PC-3 (cell line): ENCODE data around the gene CAPN13. TPM values are rescaled to one million over a fixed set of nuclear protein-coding genes. Genes with fewer than 3 reads are reported as not detected.

Source experiments
- ATAC-seq: fragments of 200-7000 bp; cut with Tn5 transposase; 2 replicates; pipeline ENCODE4 v1.9.1; 2020; ENCODE audit warnings: mild to moderate bottlenecking, moderate library complexity
- BruUV-seq: library from RNA; stranded (reverse); fragments of 400-500 nt; replicated peaks from 2 replicates; lab custom pipeline; 2021; lab: Mats Ljungman, UMichigan
- CTCF ChIA-PET: fragments of 300-600 bp; sonication (Branson Sonifier 250); formaldehyde crosslinking; loops from one replicate; lab custom pipeline; 2022; ENCODE audit warnings: antibody characterized with exemption; lab: Charles Lee
- POLR2A ChIA-PET: fragments of 300-600 bp; sonication (Branson Sonifier 250); formaldehyde crosslinking; loops from one replicate; lab custom pipeline; 2022; ENCODE audit warnings: antibody characterized with exemption; ENCODE audit not compliant: unreplicated experiment; lab: Charles Lee
- DNase-seq: peaks from one replicate; pipeline ENCODE4 v3.0.0-alpha.2; 2015
- H2AFZ ChIP-seq: fragments of 300-600 bp; sonication (generic); 2 replicates; pipeline ENCODE4 v1.6.0; 2016; ENCODE audit warnings: antibody characterized with exemption, low read length
- H3F3A ChIP-seq: fragments of 300-600 bp; sonication (generic); one replicate; pipeline ENCODE4 v1.6.0; 2017; ENCODE audit warnings: antibody characterized with exemption, low read length, control low read depth, mild to moderate bottlenecking; ENCODE audit not compliant: unreplicated experiment
- H3K27ac ChIP-seq: fragments of 300-600 bp; sonication (generic); 2 replicates; pipeline ENCODE4 v1.5.1; 2016; ENCODE audit warnings: mild to moderate bottlenecking, low read length
- H3K27me3 ChIP-seq: fragments of 300-600 bp; sonication (generic); 2 replicates; pipeline ENCODE4 v1.6.1; 2016; ENCODE audit warnings: low read length, mixed read lengths
- H3K36me3 ChIP-seq: fragments of 300-600 bp; sonication (generic); 2 replicates; pipeline ENCODE4 v1.6.1; 2016; ENCODE audit warnings: low read depth, mixed run types, low read length, mixed read lengths
- H3K4me1 ChIP-seq: fragments of 300-600 bp; sonication (generic); 2 replicates; pipeline ENCODE4 v1.5.1; 2016; ENCODE audit warnings: low read length; ENCODE audit not compliant: insufficient read depth
- H3K4me2 ChIP-seq: fragments of 300-600 bp; sonication (generic); 2 replicates; pipeline ENCODE4 v1.6.0; 2016; ENCODE audit warnings: low read length
- H3K4me3 ChIP-seq: fragments of 300-600 bp; sonication (generic); 2 replicates; pipeline ENCODE4 v1.5.1; 2016; ENCODE audit warnings: mild to moderate bottlenecking, low read length, mixed read lengths
- H3K79me2 ChIP-seq: fragments of 300-600 bp; sonication (generic); 2 replicates; pipeline ENCODE4 v1.6.1; 2017; ENCODE audit warnings: low read length, mixed read lengths
- H3K9ac ChIP-seq: fragments of 300-600 bp; sonication (generic); 2 replicates; pipeline ENCODE4 v1.6.0; 2016; ENCODE audit warnings: mild to moderate bottlenecking, low read length
- H3K9me2 ChIP-seq: fragments of 300-600 bp; sonication (generic); replicated peaks from 2 replicates; pipeline ENCODE4 v1.6.1; 2016; ENCODE audit warnings: mixed run types, low read length, mixed read lengths
- H3K9me3 ChIP-seq: fragments of 300-600 bp; sonication (generic); 2 replicates; pipeline ENCODE4 v1.6.1; 2016; ENCODE audit warnings: low read length, mixed read lengths
- H4K20me1 ChIP-seq: fragments of 300-600 bp; sonication (generic); 2 replicates; pipeline ENCODE4 v1.6.1; 2016; ENCODE audit warnings: low read length, mixed read lengths
- CTCF ChIP-seq: fragments of 300-600 bp; sonication (generic); conservative IDR thresholded peaks from 2 replicates; pipeline ENCODE4 v1.5.1; 2017; ENCODE audit warnings: antibody characterized with exemption, low read depth, mild to moderate bottlenecking, low read length
- EZH2 ChIP-seq: fragments of 300-600 bp; sonication (generic); IDR thresholded peaks from one replicate; pipeline ENCODE4 v1.6.1; 2017; ENCODE audit warnings: antibody characterized with exemption, mild to moderate bottlenecking, low read length; ENCODE audit not compliant: unreplicated experiment
- EZH2phosphoT487 ChIP-seq: fragments of 300-600 bp; sonication (generic); IDR thresholded peaks from 2 replicates; pipeline ENCODE4 v1.6.1; 2018; ENCODE audit warnings: mild to moderate bottlenecking, antibody characterized with exemption, low read length, borderline replicate concordance
- intact Hi-C: fragments of 100-400 bp; cut with micrococcal nuclease; formaldehyde crosslinking; loops from 2 replicates; pipeline ENCODE4 v1.9.0; 2023
- total RNA-seq: library from RNA; depleted of rRNA; stranded (reverse); fragments of >200 nt; gene quantifications from 2 replicates; pipeline ENCODE4 v1.2.3, GENCODE V29; 2014

CAPN13 gene
- total RNA-seq, 1 experiment from 2014 or later: 0.44 TPM

- no peaks in the 10 kb centered on the region for H3F3A ChIP-seq
- no peaks in the 10 kb centered on the region for H3K9me2 ChIP-seq
- no peaks in the 10 kb centered on the region for H3K79me2 ChIP-seq
- no peak overlapping the region for H3K4me3 ChIP-seq
- H3K9ac ChIP-seq: no peak overlapping the region
- H3K4me2 ChIP-seq: no peak overlapping the region
- CTCF ChIA-PET: no interaction called here
- DNase-seq: no peak
- no peak for ATAC-seq
- no peak overlapping the region for H2AFZ ChIP-seq
- no peaks in the 10 kb centered on the region for H3K36me3 ChIP-seq
- H3K4me1 ChIP-seq: no peaks in the 10 kb centered on the region
- peaks cover 27% of the 10 kb centered on the region for H3K27me3 ChIP-seq
- no peak for TF ChIP-seq CTCF
- TF ChIP-seq EZH2phosphoT487: no peak
- no peak for TF ChIP-seq EZH2
- no peaks in the 10 kb centered on the region for H4K20me1 ChIP-seq
- intact Hi-C loops: no loop called here
- no peaks in the 10 kb centered on the region for H3K9me3 ChIP-seq
- H3K27ac ChIP-seq: no peak overlapping the region
- POLR2A ChIA-PET: no interaction called here
- BruUV-seq: no TSS peak
Measured at GRCh38 chr2:30792521-30792920, 14.7 kb downstream of the CAPN13 start.

GRCh38 chr2:30790879-30791278 is 16.4 kb downstream of the CAPN13 start:
- no peak for DNase-seq
- Histone ChIP-seq H4K20me1 (no peaks in the 10 kb centered on the region), H3K4me2 (no peak overlapping the region), H3K27ac (no peak overlapping the region), H3K79me2 (no peaks in the 10 kb centered on the region), H2AFZ (no peak overlapping the region), H3K4me1 (no peaks in the 10 kb centered on the region), H3K9me3 (no peaks in the 10 kb centered on the region), H3K27me3 (peaks cover 36% of the 10 kb centered on the region), H3K4me3 (no peak overlapping the region), H3K9me2 (no peaks in the 10 kb centered on the region), H3F3A (no peaks in the 10 kb centered on the region), H3K9ac (no peak overlapping the region), H3K36me3 (no peaks in the 10 kb centered on the region)
- ATAC-seq: no peak
- no TSS peak for BruUV-seq
- intact Hi-C loops: no loop called here
- ChIA-PET CTCF (no interaction called here), POLR2A (no interaction called here)
- TF ChIP-seq EZH2: no peak
- no peak for TF ChIP-seq EZH2phosphoT487
- no peak for TF ChIP-seq CTCF

- H4K20me1 ChIP-seq: no peaks in the 10 kb centered on the region
- H3K4me3 ChIP-seq: no peak overlapping the region
- intact Hi-C loops: no loop called here
- DNase-seq (no peak), ATAC-seq (no peak)
- no TSS peak for BruUV-seq
- no peak overlapping the region for H3K27ac ChIP-seq
- no peaks in the 10 kb centered on the region for H3K79me2 ChIP-seq
- ChIA-PET CTCF (no interaction called here), POLR2A (no interaction called here)
- no peak overlapping the region for H3K9ac ChIP-seq
- H3K9me2 ChIP-seq: no peaks in the 10 kb centered on the region
- TF ChIP-seq EZH2: no peak
- no peak for TF ChIP-seq CTCF
- TF ChIP-seq EZH2phosphoT487: no peak
- H2AFZ ChIP-seq: no peak overlapping the region
- no peak overlapping the region for H3K4me2 ChIP-seq
- H3K36me3 ChIP-seq: no peaks in the 10 kb centered on the region
- H3K27me3 ChIP-seq: peaks cover 33% of the 10 kb centered on the region
- H3K4me1 ChIP-seq: no peaks in the 10 kb centered on the region
- no peaks in the 10 kb centered on the region for H3K9me3 ChIP-seq
- H3F3A ChIP-seq: no peaks in the 10 kb centered on the region
Measured at GRCh38 chr2:30789670-30790210, 17.5 kb downstream of the CAPN13 start.
